ENCODE results near the gene ACTR2. TPM values are rescaled to one million over a fixed set of nuclear protein-coding genes. Genes with fewer than 3 reads are reported as not detected.
A peak's percentile ranks its signal among the peaks of the same experiment; 100 is the strongest.

ACTR2 gene
- total RNA-seq, 2 donors from 2014 or later = 254 to 256 TPM

GRCh38 chr2:65264821-65265670 lies 37.4 kb downstream of the ACTR2 start:
- Mint-ChIP-seq H3K27ac (no peak overlapping the region), H3K9me3 (no peaks in the 10 kb centered on the region), H3K27me3 (ENCODE audit: insufficient read depth) (no peaks in the 10 kb centered on the region), H3K4me3 (no peak overlapping the region), H3K36me3 (ENCODE audit: low read depth) (peaks cover 57% of the 10 kb centered on the region), H3K4me1 (peaks cover 21% of the 10 kb centered on the region)
- DNase-seq = peak; percentile 47
- Histone ChIP-seq H3K27ac (ENCODE audit: low read depth, low read length) (no peak overlapping the region), H3K36me3 (ENCODE audit: control insufficient read depth, insufficient read depth, low read length) (peaks cover 83% of the 10 kb centered on the region), H3K9me3 (ENCODE audit: control insufficient read depth, low read length) (no peaks in the 10 kb centered on the region), H3K27me3 (ENCODE audit: control insufficient read depth, insufficient read depth, low read length, poor library complexity, severe bottlenecking) (no peaks in the 10 kb centered on the region), H3K4me1 (ENCODE audit: control insufficient read depth, insufficient read depth, low read length) (peaks cover 4% of the 10 kb centered on the region), H3K9ac (ENCODE audit: extremely low read depth, low read length, poor library complexity, severe bottlenecking) (no peak overlapping the region), H3K4me3 (ENCODE audit: low read length) (no peak overlapping the region)
- TF ChIP-seq CTCF (conservative IDR thresholded peaks at IDR 0.05) = peak; percentile 89
- WGBS, 2 experiments (ENCODE audit: insufficient coverage in 1 of 2, insufficient read length in 1 of 2) = 55 to 60% methylated on average over 4 to 8 of the region's 8 CpGs

GRCh38 chr2:65265671-65266045 lies 38.0 kb downstream of the ACTR2 start:
- Mint-ChIP-seq H3K27me3 (ENCODE audit: insufficient read depth) (peaks cover 2% of the 10 kb centered on the region), H3K9me3 (no peaks in the 10 kb centered on the region), H3K4me1 (peaks cover 21% of the 10 kb centered on the region), H3K27ac (no peak overlapping the region), H3K36me3 (ENCODE audit: low read depth) (peaks cover 62% of the 10 kb centered on the region), H3K4me3 (no peak overlapping the region)
- Histone ChIP-seq H3K27ac (ENCODE audit: low read depth, low read length) (no peak overlapping the region), H3K9me3 (ENCODE audit: control insufficient read depth, low read length) (no peaks in the 10 kb centered on the region), H3K9ac (ENCODE audit: extremely low read depth, low read length, poor library complexity, severe bottlenecking) (no peak overlapping the region), H3K27me3 (ENCODE audit: control insufficient read depth, insufficient read depth, low read length, poor library complexity, severe bottlenecking) (no peaks in the 10 kb centered on the region), H3K4me1 (ENCODE audit: control insufficient read depth, insufficient read depth, low read length) (peaks cover 4% of the 10 kb centered on the region), H3K4me3 (ENCODE audit: low read length) (no peak overlapping the region), H3K36me3 (ENCODE audit: control insufficient read depth, insufficient read depth, low read length) (peaks cover 82% of the 10 kb centered on the region)
- TF ChIP-seq CTCF (conservative IDR thresholded peaks at IDR 0.05) = no peak
- no peak for DNase-seq

GRCh38 chr2:65267008-65267407 lies 39.4 kb downstream of the ACTR2 start:
- Histone ChIP-seq H3K4me1 (ENCODE audit: control insufficient read depth, insufficient read depth, low read length) (peaks cover 4% of the 10 kb centered on the region), H3K9me3 (ENCODE audit: control insufficient read depth, low read length) (no peaks in the 10 kb centered on the region), H3K27me3 (ENCODE audit: control insufficient read depth, insufficient read depth, low read length, poor library complexity, severe bottlenecking) (no peaks in the 10 kb centered on the region), H3K36me3 (ENCODE audit: control insufficient read depth, insufficient read depth, low read length) (peaks cover 82% of the 10 kb centered on the region), H3K9ac (ENCODE audit: extremely low read depth, low read length, poor library complexity, severe bottlenecking) (no peak overlapping the region), H3K4me3 (ENCODE audit: low read length) (no peak overlapping the region), H3K27ac (ENCODE audit: low read depth, low read length) (no peak overlapping the region)
- WGBS, 2 experiments (ENCODE audit: insufficient coverage in 1 of 2, insufficient read length in 1 of 2) = 97% methylated on average over 1 of the region's 1 CpG; no CpG with 5 or more reads in 1 of the 2 experiments
- H3K27me3 Mint-ChIP-seq (ENCODE audit: insufficient read depth) = peaks cover 9% of the 10 kb centered on the region
- no peak for DNase-seq
- no peak overlapping the region for H3K27ac Mint-ChIP-seq
- no peak overlapping the region for H3K4me3 Mint-ChIP-seq
- H3K4me1 Mint-ChIP-seq = peaks cover 21% of the 10 kb centered on the region
- no peaks in the 10 kb centered on the region for H3K9me3 Mint-ChIP-seq
- TF ChIP-seq CTCF (conservative IDR thresholded peaks at IDR 0.05) = no peak
- peaks cover 58% of the 10 kb centered on the region for H3K36me3 Mint-ChIP-seq (ENCODE audit: low read depth)
